ENCODE data around the gene MUL1. TPM values are rescaled to one million over a fixed set of nuclear protein-coding genes. Genes with fewer than 3 reads are reported as not detected.
A peak's percentile ranks its signal among the peaks of the same experiment; 100 is the strongest.
"Not testable (repeated sequence)": the region's sequence is repeated elsewhere in the genome, so short reads cannot be mapped to it uniquely, and the experiment has no call there.

Gene MUL1, protein sequence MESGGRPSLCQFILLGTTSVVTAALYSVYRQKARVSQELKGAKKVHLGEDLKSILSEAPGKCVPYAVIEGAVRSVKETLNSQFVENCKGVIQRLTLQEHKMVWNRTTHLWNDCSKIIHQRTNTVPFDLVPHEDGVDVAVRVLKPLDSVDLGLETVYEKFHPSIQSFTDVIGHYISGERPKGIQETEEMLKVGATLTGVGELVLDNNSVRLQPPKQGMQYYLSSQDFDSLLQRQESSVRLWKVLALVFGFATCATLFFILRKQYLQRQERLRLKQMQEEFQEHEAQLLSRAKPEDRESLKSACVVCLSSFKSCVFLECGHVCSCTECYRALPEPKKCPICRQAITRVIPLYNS
- total RNA-seq = 36.6 TPM

DNA sequence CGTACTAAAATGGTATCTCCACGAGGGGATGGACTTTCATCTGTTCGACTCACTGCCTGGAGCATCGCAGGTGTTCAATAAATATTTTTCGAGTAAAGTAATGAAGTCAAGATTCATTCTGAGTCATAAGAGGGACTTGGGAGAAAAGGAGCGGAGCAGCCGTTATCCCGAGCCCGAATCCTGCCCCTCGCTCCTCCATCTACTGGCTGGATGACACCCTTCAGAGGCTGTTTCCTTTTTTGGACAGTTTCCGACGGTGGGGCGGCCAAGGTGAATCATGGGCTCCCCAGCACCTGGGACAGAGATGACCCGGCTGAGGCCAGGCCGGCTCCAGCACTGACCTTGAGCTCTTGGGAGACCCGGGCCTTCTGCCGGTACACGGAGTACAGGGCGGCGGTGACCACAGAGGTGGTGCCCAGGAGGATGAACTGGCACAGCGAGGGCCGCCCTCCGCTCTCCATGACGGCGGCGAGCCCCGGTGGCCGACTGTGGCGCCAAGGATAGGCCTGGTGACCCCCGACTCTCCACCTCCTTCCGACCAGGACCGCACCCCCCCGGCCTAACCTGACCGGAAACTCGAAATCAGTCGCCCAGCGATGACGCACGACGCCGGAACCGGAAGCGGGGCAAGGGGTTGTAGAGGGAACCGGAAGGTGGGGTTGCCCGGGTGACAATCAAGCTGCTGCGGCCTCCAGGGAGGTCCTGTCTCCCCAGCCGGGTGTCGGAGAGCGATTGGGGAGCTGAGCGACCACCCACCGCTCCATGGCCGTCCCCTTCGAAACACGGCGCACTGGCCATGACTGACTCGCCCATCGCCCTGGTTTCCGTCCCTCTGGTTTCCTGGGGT is at the start of gene MUL1:
Gene MUL1, minus strand, starts transcription at position 588 of the 847 bp plus-strand sequence. Its CDS starts 127 bp downstream, at position 461.
- DNase-seq (ENCODE audit: low spot score) = peak; percentile 95

DNA sequence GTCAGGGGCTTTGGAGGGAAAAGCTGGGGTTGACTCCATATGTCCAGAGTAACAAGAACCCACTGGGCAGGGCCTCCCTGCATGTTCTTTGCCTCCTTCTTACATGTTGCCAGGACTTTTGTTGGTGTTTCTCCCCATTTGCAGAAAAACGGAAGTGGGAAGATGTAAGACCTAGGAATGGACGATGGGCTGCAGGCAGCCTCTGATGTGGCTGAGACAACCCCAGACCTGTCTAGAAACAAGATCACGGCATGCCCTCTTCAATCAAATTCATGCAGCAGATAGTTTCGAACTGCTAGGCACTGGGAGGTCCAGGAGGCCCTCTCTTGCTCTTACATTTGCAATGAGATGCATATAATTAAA is 47.8 kb upstream of the MUL1 start:
- DNase-seq (ENCODE audit: low spot score) = no peak

DNA sequence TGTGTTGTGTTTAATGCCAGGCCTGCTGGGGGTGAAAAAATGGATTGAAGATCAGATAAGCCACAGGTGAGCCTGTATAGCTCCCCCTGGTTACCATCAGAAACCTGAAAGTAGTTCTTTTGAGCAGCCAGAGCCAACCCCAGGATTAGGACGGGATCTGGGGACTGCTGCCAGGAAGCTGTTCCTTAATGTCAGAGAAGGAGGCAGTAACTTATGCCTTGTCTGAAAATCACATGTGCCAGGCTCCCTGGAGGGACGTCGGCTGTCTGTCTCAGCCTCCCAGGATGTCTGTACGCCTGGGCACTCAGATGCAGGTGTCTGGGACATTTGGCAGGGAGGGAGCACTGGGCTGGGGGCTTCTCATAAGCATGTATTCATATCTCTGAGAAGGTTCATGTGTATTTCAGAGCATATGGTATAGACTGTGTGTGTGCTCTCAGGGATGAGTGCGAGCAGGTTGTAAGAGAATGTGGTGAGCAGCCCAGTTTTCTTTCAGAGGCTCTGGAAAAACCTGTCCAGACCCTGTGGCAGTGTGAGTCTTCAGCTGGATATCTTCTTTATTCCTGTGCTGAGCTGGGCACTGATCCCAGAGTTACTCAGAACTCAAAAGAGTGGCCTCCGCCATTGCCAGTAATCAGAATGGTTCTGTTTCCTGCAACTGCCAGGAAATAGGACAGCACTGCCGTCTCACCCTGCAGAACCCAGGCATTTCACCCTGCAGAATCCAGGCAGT is 47.2 kb upstream of the MUL1 start:
- no peak for DNase-seq (ENCODE audit: low spot score)

DNA sequence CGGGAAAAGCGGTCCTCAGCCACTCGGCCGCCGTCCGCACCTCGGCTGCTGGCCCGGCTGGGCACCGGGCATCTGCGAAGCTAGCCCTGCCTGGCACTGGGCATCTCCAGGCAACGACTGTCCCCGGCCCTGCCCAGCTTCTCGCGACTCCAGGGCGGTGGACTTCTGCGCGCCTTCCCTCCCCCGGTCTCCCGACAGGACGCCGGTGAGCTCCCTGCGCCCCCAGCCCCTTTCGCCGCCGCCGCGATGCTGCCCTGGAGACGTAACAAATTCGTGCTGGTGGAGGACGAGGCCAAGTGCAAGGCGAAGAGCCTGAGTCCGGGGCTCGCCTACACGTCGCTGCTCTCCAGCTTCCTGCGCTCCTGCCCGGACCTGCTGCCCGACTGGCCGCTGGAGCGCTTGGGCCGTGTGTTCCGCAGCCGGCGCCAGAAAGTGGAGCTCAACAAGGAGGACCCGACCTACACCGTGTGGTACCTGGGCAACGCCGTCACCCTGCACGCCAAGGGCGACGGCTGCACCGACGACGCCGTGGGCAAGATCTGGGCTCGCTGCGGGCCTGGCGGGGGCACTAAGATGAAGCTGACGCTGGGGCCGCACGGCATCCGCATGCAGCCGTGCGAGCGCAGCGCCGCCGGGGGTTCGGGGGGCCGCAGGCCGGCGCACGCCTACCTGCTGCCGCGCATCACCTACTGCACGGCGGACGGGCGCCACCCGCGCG is 44.9 kb upstream of the MUL1 start:
- no peak for DNase-seq (ENCODE audit: low spot score)

DNA sequence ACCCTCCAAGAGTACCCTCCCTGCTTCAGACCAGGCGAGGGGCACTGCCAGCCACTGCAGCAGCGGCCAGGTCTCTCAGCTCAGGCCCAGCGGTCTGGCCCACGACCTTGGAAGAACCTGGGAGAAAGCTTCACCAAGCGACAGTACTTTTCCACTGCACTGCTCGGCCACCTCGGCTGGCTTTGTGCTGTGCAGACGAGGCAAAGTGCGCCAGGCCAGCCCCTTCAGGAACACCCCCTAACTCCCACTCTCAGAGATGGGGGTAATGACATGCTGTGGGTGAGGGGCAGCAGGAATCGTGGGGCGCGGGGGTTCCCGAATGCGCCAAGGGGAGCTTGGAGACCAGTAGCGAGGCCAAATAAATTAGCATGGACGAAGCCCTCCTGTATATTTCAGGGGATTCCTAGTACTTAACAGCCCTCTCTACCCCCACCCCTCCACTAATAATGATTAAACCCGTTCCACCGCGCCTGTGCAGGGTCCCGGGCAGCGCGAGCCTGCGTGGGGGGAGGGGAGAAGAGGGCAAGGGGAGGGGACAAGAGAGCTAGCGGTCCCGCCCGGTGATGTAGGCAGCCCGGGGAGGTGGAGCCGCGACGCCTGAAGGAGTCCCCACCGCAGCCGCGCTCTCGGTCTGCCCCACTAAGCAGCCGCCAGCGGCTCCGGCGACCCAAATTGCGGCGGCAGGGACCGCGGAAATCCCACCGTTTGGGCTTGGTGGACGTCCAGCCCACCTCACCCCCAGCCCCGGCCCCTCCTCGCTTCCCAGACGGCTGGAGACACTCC is 44.2 kb upstream of the MUL1 start, which contains the start of gene FAM43B:
Gene FAM43B, plus strand, starts transcription at position 629 of the 783 bp plus-strand sequence. CDS start 401 bp downstream, outside the sequence.
- DNase-seq (ENCODE audit: low spot score) = peak; percentile 20

DNA sequence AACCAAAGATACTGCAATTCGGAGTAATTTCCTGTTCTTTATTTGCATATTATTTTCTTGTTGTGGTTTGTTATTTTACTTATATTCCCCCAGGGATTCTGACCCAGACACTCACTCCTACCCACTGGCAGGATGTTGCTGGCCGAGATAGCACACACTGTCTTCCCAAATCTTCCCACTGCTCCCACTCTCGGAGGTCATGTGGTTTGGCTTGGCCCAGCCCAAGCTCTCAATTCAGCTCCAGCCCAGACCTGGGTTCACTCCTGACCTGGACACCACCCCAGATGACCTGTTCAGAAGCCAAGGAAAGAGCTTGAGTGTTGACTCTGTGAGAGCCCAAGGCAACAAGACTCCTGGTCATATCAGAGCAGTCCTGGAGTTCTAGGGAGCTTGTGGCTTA is 43.2 kb upstream of the MUL1 start:
- no peak for DNase-seq (ENCODE audit: low spot score)

DNA sequence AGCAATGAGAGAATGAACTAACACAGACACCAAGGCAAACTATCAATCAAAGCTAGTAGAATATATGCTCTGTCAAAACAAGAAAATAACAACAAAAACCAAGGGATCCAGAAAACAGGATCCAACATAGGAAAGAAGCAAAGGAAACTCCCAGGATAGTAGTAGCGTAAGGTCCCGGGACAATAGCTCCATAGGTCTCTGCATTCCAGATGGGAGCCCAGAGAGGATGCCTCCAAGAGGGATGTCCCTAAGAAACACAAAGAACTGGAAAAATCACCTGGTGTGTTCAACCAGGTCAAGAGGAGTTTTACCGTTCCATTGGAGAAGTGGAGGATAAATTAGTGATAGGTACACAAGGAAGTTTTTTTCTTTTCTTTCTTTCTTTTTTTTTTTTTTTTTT is 38.7 kb upstream of the MUL1 start:
- no peak for DNase-seq (ENCODE audit: low spot score)

DNA sequence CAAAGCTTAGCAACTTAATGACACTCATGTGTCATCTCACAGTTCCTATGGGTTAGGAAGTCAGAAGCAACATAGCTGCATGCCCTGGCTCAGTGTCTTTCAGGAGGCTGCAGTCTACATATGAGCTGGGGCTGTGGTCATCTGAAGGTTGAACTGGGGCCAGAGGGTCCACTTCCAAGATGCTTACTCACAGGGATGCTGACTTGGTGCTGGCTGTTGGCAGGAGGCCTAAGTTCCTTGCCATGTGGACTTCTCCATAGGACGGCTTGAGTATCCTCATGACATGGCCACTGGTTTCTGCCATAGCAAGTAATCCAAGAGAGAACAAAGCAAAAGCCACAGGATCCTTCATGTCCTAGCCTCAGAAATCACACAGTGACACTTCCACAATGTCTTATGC is 32.3 kb upstream of the MUL1 start:
- no peak for DNase-seq (ENCODE audit: low spot score)

DNA sequence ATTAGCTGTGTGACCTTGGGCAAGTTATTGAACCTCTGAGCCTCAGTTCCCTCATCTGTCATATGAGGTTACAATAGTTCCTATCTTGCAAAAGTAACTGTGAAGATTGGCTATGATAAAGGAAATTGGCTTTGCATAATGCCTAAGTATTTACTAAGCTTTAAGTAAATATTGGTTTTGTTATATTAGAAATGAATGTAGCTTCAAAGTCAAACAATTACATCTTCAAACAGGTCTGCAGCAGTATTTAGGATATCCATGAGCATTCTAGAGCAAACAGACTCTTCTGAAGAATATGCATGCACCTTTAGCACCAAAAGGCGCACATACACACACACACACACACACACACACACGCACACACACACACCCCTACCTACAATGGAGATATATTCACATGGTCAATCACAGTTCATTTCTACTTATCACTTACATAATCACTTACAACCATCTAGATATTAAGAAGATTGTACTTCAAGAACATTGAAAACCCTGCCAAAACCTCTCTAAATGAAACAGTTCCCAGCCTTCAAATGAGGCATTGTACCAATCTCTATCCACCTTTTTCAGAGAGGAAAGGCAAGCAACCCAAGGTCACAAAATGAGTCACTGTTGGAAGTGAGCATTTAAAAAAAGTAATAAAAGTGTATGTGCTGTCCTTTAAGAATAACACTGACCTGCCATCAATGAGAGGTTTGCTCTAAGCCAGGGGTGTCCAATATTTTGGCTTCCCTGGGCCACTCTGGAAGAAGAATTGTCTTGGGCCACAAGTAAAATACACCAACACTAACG is 31.0 kb upstream of the MUL1 start:
- no peak for DNase-seq (ENCODE audit: low spot score)

DNA sequence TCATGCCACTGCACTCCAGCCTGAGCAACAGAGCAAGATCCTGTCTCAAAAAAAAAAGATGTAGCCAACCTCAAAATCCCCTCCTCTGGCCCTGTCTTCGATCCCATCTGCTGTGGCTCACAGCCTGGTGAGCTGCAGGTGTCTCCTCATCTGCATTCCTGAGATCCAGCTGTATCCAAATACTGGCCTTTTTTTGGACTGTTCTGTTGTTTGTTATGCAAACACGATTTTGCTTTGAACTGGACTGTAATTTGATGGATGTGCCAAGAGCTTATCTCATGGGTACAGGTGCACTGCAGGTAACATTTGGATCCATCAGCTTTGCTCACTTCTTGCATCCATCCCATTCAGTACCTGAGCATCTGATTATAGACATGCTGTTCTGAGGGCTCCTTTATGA is 30.3 kb upstream of the MUL1 start:
- no peak for DNase-seq (ENCODE audit: low spot score)

DNA sequence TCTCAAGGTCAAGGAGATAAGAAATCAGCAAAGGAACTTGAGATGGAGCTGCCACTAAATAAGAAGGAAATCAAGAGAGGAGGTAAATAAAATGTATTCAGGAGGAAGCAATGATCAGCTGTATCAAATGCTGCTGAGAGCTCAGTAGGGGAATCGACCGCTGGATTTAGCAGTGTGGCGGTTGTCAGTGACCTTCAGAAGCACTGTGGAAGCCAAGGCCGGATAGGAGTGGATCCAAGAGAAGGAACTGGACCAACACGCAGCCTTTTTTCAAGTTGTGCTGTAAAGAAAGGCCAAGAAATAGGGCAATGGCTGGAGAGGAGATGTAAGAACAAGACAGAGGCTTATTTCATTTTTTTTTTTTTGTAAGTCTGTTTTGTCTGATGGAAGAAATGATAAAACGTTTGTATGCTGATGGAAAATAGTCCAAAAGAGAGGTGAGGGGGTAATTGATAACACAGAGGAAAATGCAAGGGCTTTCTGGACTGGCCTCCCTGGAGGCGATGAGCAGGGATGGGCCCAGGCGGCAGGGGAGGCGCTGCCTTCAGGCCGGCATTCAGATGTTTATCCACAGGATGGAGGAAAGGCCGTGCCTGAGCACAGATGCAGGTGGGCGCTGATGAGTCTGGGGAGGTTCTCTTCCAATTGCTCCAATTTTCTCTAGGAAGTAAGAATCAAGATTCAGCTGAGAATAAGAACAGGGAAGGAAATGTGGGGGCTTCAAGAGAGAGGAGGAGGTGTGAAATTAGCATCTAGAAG is 26.9 kb upstream of the MUL1 start:
- DNase-seq (ENCODE audit: low spot score) = no peak

DNA sequence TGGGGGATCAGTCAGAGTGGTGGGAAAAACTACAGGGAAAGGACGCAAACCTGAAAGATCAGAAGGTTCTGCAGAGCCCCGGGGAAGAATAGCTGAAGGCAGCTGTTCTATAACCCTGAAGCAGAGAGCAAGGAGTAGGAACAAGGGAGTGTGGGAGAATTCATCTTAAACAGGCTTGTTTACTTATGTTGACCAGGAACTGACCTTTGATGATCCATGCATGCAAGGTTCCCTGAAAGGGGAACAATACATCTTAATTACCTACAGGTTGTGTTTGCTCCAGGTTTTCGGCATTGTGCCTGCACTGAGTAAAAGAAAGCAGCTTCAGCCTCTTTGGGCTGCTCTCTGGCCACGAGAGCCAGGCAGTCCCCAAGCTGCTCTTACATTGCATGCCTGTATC is 25.7 kb upstream of the MUL1 start:
- DNase-seq (ENCODE audit: low spot score) = no peak

DNA sequence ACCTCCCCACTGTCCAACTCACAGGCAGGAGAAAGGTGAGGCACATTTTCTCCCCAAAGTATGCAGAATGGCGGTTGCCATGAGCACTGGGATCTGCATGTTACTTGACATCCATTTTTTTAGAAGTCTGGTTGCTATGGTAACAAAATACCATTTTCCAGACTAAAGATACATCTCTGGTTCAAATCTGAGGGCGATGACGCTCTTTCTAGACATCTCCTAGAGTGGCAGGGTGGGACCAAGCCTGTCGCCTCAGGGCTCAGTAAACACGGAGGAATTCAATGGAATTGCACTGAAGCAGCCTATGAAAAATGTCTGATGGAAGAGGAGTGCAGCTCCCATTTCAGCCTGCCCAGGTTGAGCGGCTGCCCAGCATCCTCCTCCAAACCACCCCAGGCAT is 22.9 kb upstream of the MUL1 start:
- no peak for DNase-seq (ENCODE audit: low spot score)

DNA sequence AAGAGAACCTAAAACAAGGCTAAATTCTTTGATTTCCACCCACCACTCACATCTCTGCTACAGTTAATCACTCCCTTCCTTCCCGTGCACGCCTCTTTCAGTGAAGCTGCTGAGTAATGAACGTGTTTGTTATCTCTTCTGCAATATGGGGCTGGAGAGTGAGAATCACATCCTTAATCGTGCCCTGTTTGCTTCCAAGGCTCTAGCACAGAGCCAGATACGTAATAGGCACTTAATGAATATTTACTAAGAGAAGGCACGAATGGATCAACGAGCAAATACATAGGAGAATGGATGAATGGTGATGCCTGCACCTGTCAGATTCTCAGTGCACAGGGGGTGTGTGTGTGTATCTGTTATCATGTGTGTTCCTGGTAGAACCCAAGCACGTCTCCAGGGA is 22.4 kb upstream of the MUL1 start:
- DNase-seq (ENCODE audit: low spot score) = no peak

DNA sequence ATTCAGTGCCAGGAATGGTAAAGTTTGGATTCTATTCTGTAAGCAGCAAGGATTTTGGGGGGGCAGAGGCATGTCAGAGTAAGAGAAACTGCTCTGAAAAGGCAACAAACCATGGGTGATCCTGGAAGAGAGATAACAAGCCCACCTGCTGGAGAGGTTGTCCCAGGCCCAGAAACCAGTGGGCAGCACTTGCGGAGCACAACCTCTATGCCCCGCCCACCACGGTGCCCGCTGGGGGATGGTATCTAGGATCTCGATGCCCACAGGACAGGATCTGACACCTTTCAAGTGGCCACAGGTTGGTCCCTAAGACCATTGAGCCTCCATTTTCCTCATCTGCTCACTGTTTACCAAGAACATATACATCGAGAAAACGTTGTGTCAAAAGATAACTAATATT is 20.3 kb upstream of the MUL1 start:
- DNase-seq (ENCODE audit: low spot score) = no peak

DNA sequence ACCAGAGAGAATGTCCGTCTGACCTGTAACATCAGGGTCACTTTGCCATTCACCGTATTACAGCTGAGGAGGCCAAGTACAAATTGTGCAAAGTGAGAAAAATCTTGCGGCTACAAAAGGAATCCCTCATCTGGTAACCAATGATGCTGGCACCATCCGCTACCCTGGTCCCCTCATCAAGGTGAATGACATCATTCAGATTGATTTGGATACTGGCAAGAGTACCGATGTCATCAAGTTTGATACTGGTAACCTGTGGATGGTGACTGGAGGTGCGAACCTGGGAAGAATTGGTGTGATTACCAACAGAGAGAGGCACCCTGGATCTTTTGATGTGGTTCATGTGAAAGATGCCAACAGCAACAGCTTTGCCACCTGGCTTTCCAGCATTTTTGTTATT is 18.3 kb upstream of the MUL1 start:
- DNase-seq (ENCODE audit: low spot score) = no peak

DNA sequence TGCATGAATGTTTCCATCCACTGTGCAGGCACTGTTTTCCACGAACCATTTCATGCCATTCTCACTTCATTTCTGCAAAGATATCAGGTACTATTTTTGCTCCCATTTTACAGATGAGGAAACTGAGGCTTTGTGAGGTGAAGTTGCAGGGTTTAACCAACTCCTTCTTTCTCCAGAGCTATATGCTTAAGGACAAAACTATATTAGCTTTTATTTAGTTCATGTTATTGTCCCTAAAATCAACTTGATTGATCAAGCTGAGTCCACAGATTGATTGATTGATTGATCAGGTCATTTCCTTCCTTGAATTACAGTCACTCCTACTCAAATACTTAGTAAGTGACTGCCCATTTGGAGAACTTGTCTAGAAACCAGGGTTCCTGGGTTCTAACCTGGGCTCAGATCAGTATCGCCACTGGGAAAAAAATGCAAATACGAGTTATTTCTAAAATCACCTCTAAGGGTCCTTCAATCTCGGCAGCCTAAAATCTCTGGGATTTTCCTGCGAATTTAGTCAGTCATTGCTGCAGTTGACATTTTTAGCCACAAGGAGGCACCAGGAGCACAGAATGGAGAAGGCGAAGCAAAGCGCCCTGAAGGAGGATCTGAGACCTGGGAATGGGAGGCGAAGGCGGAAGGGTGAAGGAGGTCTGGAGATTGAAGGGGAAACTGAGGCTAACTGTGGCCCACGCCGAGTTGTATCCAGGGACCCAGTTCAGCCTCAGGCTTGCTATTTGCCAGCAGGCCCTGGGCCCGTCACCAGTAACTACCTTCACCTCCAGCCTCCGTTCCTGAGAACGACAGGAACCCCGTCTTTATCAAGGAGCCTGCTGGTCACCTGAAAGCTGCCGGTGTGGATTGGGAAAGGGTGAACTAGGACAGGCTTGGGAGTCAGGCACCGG is 14.3 kb upstream of the MUL1 start:
- peak; percentile 79 for DNase-seq (ENCODE audit: low spot score)

DNA sequence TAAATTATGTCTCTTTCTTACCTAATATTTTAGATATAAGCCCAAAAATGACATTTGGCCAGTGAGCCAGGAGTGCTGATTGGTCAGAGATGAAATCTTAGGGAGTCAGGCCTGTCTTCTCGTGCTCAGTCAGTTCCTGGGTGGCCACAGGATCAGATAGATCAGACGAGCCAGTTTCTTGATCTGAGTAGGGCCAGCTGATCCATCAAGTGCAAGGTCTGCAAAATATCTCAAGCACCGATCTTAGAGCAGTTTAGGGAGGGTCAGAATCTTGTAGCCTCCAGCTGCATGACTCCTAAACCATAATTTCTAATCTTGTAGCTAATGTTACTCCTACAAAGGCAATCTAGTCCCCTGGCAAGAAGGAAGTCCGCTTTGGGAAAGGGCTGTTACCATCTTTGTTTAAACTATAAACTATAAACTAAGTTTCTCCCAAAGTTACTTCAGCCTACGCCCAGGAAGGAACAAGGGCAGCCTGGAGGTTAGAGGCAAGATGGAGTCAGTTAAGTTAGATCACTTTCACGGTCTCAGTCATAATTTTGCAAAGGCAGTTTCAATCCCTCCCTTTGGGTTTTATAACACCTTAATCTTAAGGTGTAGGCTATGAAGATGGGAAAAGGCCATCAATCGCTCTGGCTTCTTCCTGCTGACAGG is 11.8 kb upstream of the MUL1 start:
- DNase-seq (ENCODE audit: low spot score) = not testable (repeated sequence)
